HFFc6 (cell line): ENCODE data around the gene NRG2. TPM values are rescaled to one million over a fixed set of nuclear protein-coding genes. Genes with fewer than 3 reads are reported as not detected.

Experiments used
- DNase-seq: peaks from one replicate; pipeline ENCODE4 v3.0.0-alpha.2; 2018
- H3K27ac Mint-ChIP-seq: 2 replicates; pipeline ENCODE4 v1.8.0; 2020; ENCODE audit warnings: mild to moderate bottlenecking, mixed read lengths
- H3K27me3 Mint-ChIP-seq: 2 replicates; pipeline ENCODE4 v1.8.0; 2021; ENCODE audit warnings: mild to moderate bottlenecking, moderate library complexity, mixed read lengths; ENCODE audit not compliant: insufficient read depth
- H3K36me3 Mint-ChIP-seq: 2 replicates; pipeline ENCODE4 v1.8.0; 2021; ENCODE audit warnings: low read depth, mixed read lengths
- H3K4me1 Mint-ChIP-seq: 2 replicates; pipeline ENCODE4 v1.8.0; 2020; ENCODE audit warnings: low read depth, mixed read lengths
- H3K4me3 Mint-ChIP-seq: 2 replicates; pipeline ENCODE4 v1.8.0; 2020; ENCODE audit warnings: mild to moderate bottlenecking, moderate library complexity, mixed read lengths
- H3K9me3 Mint-ChIP-seq: 2 replicates; pipeline ENCODE4 v1.8.0; 2020; ENCODE audit warnings: mild to moderate bottlenecking, mixed read lengths
- total RNA-seq, 6 experiments: library from RNA; stranded (reverse); fragmentation: NEBNext Ultra II Directional; extraction: Animal tissue kit (Norgen Biotek cat#: 25700); gene quantifications; 2 replicates in 1 of 6; 3 replicates in 5 of 6; pipeline ENCODE4 v1.2.3, GENCODE V29; 2021
- TF ChIP-seq, protein P1 (sequence below): fragments of 200-600 bp; sonication (generic); IDR thresholded peaks from 2 replicates; pipeline ENCODE4 v1.5.0; 2021; ENCODE audit warnings: antibody characterized with exemption, mild to moderate bottlenecking

Gene NRG2
- total RNA-seq, 6 experiments from 2014 or later, result 0.11 to 0.35 (median 0.19) TPM; not detected in 1

DNA sequence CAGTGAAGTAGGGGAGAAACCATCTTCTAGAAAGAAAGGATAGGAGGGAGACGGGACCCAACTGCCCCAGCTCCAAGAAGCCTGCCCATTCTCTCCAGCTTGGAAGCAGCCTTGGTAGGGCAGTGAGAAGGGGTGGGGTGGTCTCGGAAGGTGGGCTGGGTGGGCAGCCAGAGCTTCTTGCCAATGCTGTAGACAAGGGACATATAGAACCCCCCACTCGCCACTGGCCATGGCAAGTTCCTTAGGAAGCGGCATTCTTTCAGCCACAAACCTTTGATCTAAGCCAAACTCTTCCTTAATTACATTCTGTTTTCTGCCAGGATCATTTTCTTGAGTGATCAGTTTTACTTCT is 157.3 kb downstream of the NRG2 start:
- Mint-ChIP-seq H3K4me3 (no peak overlapping the region), H3K36me3 (no peaks in the 10 kb centered on the region), H3K4me1 (peaks cover 8% of the 10 kb centered on the region), H3K9me3 (no peaks in the 10 kb centered on the region), H3K27ac (no peak overlapping the region), H3K27me3 (peaks cover 69% of the 10 kb centered on the region)
- TF ChIP-seq, protein P1, sequence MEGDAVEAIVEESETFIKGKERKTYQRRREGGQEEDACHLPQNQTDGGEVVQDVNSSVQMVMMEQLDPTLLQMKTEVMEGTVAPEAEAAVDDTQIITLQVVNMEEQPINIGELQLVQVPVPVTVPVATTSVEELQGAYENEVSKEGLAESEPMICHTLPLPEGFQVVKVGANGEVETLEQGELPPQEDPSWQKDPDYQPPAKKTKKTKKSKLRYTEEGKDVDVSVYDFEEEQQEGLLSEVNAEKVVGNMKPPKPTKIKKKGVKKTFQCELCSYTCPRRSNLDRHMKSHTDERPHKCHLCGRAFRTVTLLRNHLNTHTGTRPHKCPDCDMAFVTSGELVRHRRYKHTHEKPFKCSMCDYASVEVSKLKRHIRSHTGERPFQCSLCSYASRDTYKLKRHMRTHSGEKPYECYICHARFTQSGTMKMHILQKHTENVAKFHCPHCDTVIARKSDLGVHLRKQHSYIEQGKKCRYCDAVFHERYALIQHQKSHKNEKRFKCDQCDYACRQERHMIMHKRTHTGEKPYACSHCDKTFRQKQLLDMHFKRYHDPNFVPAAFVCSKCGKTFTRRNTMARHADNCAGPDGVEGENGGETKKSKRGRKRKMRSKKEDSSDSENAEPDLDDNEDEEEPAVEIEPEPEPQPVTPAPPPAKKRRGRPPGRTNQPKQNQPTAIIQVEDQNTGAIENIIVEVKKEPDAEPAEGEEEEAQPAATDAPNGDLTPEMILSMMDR, result no peak
- DNase-seq, result no peak

DNA sequence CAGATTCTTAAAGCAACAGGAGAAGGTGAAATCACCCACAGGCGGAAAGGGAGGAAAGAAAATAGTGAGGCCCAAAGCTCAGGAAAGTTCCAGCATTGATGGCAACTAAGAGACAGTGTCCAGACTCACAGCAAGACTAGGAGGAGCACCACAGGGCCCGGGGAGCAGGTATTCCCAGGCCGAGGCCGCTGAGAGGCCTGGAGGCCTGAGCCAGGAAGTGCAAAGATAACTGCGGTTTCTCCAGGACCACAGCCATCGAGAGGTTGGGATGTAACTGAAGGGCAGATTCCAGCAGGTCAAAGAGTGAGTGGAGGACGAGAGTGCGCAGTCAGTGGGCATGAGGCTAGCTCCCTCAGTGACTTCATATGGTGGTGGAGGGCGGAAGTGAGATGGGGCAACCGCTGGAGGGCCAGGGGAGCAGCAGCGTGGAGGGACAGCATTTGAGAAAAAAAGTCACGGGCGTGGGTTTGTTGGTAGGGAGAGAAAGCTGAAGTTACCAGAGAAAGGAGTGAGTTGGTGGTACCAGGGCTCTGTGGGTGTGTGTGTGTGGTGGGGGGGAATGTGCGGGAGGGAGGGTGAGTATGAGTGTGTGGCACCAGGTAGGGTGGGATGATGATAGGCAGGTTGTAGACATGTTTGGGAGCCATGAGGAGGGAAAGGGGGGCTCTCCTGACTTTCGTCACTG is 157.8 kb downstream of the NRG2 start:
- DNase-seq, result peak; percentile 4
- H3K27me3 Mint-ChIP-seq, result peaks cover 64% of the 10 kb centered on the region
- TF ChIP-seq, protein P1, result no peak
- no peak overlapping the region for H3K27ac Mint-ChIP-seq
- H3K4me1 Mint-ChIP-seq, result peaks cover 8% of the 10 kb centered on the region
- no peaks in the 10 kb centered on the region for H3K36me3 Mint-ChIP-seq
- no peaks in the 10 kb centered on the region for H3K9me3 Mint-ChIP-seq
- H3K4me3 Mint-ChIP-seq, result no peak overlapping the region

DNA sequence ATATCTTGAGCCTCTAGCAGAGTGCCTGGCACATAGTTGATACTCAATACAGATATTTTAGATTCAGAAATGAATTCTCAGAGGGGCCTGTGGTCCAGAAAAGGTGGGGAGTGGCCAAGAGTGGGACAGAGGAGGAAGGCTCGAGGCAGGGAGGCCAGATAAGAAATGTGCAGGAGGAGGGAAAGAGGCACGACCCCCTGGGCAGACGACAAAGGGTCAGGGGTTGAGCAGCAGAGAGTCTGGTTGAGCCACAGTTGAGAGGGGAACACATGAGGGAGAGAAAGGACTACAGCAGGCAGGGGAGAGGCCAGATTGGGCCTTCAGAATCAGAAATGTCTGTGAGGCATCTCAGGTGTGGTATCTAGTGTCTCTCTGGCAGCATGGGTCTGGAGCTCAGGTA is 158.4 kb downstream of the NRG2 start:
- Mint-ChIP-seq H3K4me1 (peaks cover 8% of the 10 kb centered on the region), H3K36me3 (no peaks in the 10 kb centered on the region), H3K27me3 (peaks cover 59% of the 10 kb centered on the region), H3K9me3 (no peaks in the 10 kb centered on the region), H3K27ac (no peak overlapping the region), H3K4me3 (no peak overlapping the region)
- TF ChIP-seq, protein P1, result no peak
- DNase-seq, result no peak

DNA sequence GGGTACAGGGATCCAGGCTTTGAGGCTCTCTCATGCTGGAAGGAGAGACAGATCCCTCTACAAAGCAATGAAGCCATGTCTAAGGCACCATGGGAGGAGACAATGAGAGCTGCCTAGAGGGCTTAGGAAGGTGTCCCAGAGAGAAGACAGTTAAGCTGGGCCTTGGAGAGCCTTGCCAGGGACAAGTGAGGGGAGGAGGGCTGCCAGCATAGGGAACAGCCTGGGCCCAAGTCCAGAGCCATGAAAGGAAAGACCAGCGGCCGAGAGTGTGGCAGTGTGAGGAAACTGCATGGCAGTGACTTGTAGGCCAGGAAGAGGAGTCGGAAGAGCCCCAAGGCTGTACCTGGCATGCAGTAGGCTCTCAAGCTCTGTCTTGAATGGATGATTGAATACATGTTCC is 159.0 kb downstream of the NRG2 start:
- TF ChIP-seq, protein P1, result no peak
- Mint-ChIP-seq H3K4me3 (no peak overlapping the region), H3K9me3 (no peaks in the 10 kb centered on the region), H3K27me3 (peaks cover 64% of the 10 kb centered on the region), H3K27ac (no peak overlapping the region), H3K36me3 (no peaks in the 10 kb centered on the region), H3K4me1 (peaks cover 8% of the 10 kb centered on the region)
- DNase-seq, result no peak

DNA sequence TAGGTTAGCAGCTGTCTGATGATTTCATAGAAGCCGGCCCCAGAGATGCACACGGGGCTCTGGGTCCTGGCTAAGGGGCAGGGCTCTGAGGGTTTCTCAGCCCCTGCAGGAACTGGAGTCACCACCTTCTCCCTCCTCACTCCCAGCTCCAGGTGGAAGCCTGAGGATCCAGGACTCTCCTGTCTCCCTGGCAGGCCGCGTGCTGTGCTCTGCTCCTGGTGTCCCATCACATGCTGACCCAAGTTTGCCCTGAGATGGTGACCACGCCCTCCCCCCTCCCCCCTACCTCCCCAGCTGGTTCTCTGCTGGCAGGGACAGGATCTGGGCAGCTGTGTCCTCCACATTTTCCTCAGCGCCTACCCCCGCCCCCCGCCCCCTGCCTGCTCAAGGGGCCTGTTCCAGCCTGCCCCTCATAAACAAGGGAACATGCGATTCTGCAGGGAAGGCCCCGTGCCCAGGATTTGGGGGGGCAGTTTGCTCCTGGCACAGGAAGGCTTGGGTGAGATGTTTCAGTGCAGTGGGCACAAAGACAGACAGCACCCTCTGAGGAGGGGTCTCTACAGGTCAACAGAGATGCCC is 160.0 kb downstream of the NRG2 start:
- no peaks in the 10 kb centered on the region for H3K36me3 Mint-ChIP-seq
- peaks cover 64% of the 10 kb centered on the region for H3K27me3 Mint-ChIP-seq
- no peak overlapping the region for H3K27ac Mint-ChIP-seq
- no peaks in the 10 kb centered on the region for H3K9me3 Mint-ChIP-seq
- no peak for DNase-seq
- no peak overlapping the region for H3K4me3 Mint-ChIP-seq
- TF ChIP-seq, protein P1, result no peak
- peaks cover 8% of the 10 kb centered on the region for H3K4me1 Mint-ChIP-seq
